ENCODE data around the gene BACH2. TPM values are rescaled to one million over a fixed set of nuclear protein-coding genes. Genes with fewer than 3 reads are reported as not detected.

The BACH2 gene
- total RNA-seq, 1 donor = 3.6 TPM

GRCh38 chr6:89887452-89888137 is 409.0 kb downstream of the BACH2 start:
- Histone ChIP-seq H3K79me2 (ENCODE audit: insufficient read depth, low read length) (no peaks in the 10 kb centered on the region), H3K27me3 (ENCODE audit: insufficient read depth, low read length) (peaks cover 18% of the 10 kb centered on the region), H3K4me1 (ENCODE audit: insufficient read depth, low read length) (no peaks in the 10 kb centered on the region), H3K4me3 (ENCODE audit: insufficient read depth, low read length) (no peak overlapping the region), H3K27ac (ENCODE audit: low read depth, low read length) (no peak overlapping the region), H2AFZ (ENCODE audit: low read length) (no peak overlapping the region), H3K36me3 (ENCODE audit: insufficient read depth, low read length) (no peaks in the 10 kb centered on the region), H4K20me1 (ENCODE audit: insufficient read depth, low read length) (no peaks in the 10 kb centered on the region), H3K9me3 (ENCODE audit: low read depth, low read length) (no peaks in the 10 kb centered on the region), H3K4me2 (ENCODE audit: insufficient read depth, low read length) (no peak overlapping the region)
- DNase-seq (ENCODE audit: insufficient read length, low spot score, missing footprints) = no peak
- TF ChIP-seq CTCF (IDR thresholded peaks at IDR 0.05; ENCODE audit: extremely low read depth, low read depth, low read length) = no peak

GRCh38 chr6:89886378-89887120 is 410.1 kb downstream of the BACH2 start:
- Histone ChIP-seq H3K4me1 (ENCODE audit: insufficient read depth, low read length) (no peaks in the 10 kb centered on the region), H4K20me1 (ENCODE audit: insufficient read depth, low read length) (no peaks in the 10 kb centered on the region), H3K36me3 (ENCODE audit: insufficient read depth, low read length) (no peaks in the 10 kb centered on the region), H2AFZ (ENCODE audit: low read length) (no peak overlapping the region), H3K27me3 (ENCODE audit: insufficient read depth, low read length) (peaks cover 18% of the 10 kb centered on the region), H3K27ac (ENCODE audit: low read depth, low read length) (no peak overlapping the region), H3K79me2 (ENCODE audit: insufficient read depth, low read length) (no peaks in the 10 kb centered on the region), H3K9me3 (ENCODE audit: low read depth, low read length) (no peaks in the 10 kb centered on the region), H3K4me2 (ENCODE audit: insufficient read depth, low read length) (no peak overlapping the region), H3K4me3 (ENCODE audit: insufficient read depth, low read length) (no peak overlapping the region)
- TF ChIP-seq CTCF (IDR thresholded peaks at IDR 0.05; ENCODE audit: extremely low read depth, low read depth, low read length) = no peak
- DNase-seq (ENCODE audit: insufficient read length, low spot score, missing footprints) = no peak

Small RNAs within 50 kb of the gene (small RNA-seq; reads per million reads assigned to genes)
- gene MIR4464 (not detected), gene RF00019 (not detected), gene RN7SKP110 (not detected)
